ENCODE data around the gene AATF.

The AATF gene

GRCh38 chr17:37103231-37103630 lies 154.5 kb downstream of the AATF start:
- no peaks in the 10 kb centered on the region for H4K20me1 ChIP-seq (ENCODE audit: insufficient read depth, low read length, poor library complexity, severe bottlenecking)
- no peaks in the 10 kb centered on the region for H3F3A ChIP-seq (ENCODE audit: low read depth)
- no peaks in the 10 kb centered on the region for H3K9me3 ChIP-seq (ENCODE audit: insufficient read depth, low read depth, low read length)
- H3K4me2 ChIP-seq (ENCODE audit: low read depth, low read length, poor library complexity, severe bottlenecking), result no peak overlapping the region
- no peaks in the 10 kb centered on the region for H3K79me2 ChIP-seq (ENCODE audit: insufficient read depth, low read length)
- no peak overlapping the region for H3K4me3 ChIP-seq (ENCODE audit: low read length, poor library complexity, severe bottlenecking)
- peaks cover 30% of the 10 kb centered on the region; the same call in 1 of the 2 replicates for H3K36me3 ChIP-seq (ENCODE audit: insufficient read depth, low read length)
- H2AFZ ChIP-seq (ENCODE audit: low read length), result no peak overlapping the region
- no peak overlapping the region for H3K9ac ChIP-seq (ENCODE audit: low read depth, low read length, poor library complexity, severe bottlenecking)
- TF ChIP-seq CTCF (conservative IDR thresholded peaks at IDR 0.05; ENCODE audit: low read length) (no peak), EZH2phosphoT487 (IDR thresholded peaks at IDR 0.05; ENCODE audit: borderline replicate concordance) (no peak)
- H3K9me2 ChIP-seq (replicated peaks; ENCODE audit: low read depth, low read length), result no peaks in the 10 kb centered on the region
- H3K4me1 ChIP-seq (ENCODE audit: insufficient read depth, low read length, poor library complexity, severe bottlenecking), result no peaks in the 10 kb centered on the region
- H3K27me3 ChIP-seq (ENCODE audit: insufficient read depth, low read length, poor library complexity, severe bottlenecking), result no peaks in the 10 kb centered on the region

- H4K20me1 ChIP-seq (ENCODE audit: insufficient read depth, low read length, poor library complexity, severe bottlenecking), result no peaks in the 10 kb centered on the region
- no peaks in the 10 kb centered on the region for H3K27me3 ChIP-seq (ENCODE audit: insufficient read depth, low read length, poor library complexity, severe bottlenecking)
- H3K9me3 ChIP-seq (ENCODE audit: insufficient read depth, low read depth, low read length), result no peaks in the 10 kb centered on the region
- H3K4me1 ChIP-seq (ENCODE audit: insufficient read depth, low read length, poor library complexity, severe bottlenecking), result peaks cover 10% of the 10 kb centered on the region
- no peak overlapping the region for H3K4me2 ChIP-seq (ENCODE audit: low read depth, low read length, poor library complexity, severe bottlenecking)
- H3F3A ChIP-seq (ENCODE audit: low read depth), result no peaks in the 10 kb centered on the region
- no peak overlapping the region for H2AFZ ChIP-seq (ENCODE audit: low read length)
- no peaks in the 10 kb centered on the region for H3K79me2 ChIP-seq (ENCODE audit: insufficient read depth, low read length)
- no peak overlapping the region for H3K4me3 ChIP-seq (ENCODE audit: low read length, poor library complexity, severe bottlenecking)
- H3K36me3 ChIP-seq (ENCODE audit: insufficient read depth, low read length), result peaks cover 52% of the 10 kb centered on the region; the same call in 1 of the 2 replicates
- H3K9ac ChIP-seq (ENCODE audit: low read depth, low read length, poor library complexity, severe bottlenecking), result no peak overlapping the region
- TF ChIP-seq CTCF (conservative IDR thresholded peaks at IDR 0.05; ENCODE audit: low read length), result no peak
- H3K9me2 ChIP-seq (replicated peaks; ENCODE audit: low read depth, low read length), result no peaks in the 10 kb centered on the region
These were observed 157.3 kb downstream of the AATF start for GRCh38 chr17:37106049-37106448.

All from Loucy (cell line).